ENCODE measurements around the gene PRELP. TPM values are rescaled to one million over a fixed set of nuclear protein-coding genes. Genes with fewer than 3 reads are reported as not detected.
"Not testable (repeated sequence)": the region's sequence is repeated elsewhere in the genome, so short reads cannot be mapped to it uniquely, and the experiment has no call there.

PRELP gene
- total RNA-seq, 3 donors from 2014 or later = 27.4 to 132 (median 42.0) TPM

- Histone ChIP-seq H3K9me3 (no peaks in the 10 kb centered on the region), H3K4me1 (peaks cover 16 to 37% of the 10 kb centered on the region in 2 donors), H3K27me3 (no peaks in the 10 kb centered on the region), H3K36me3 (no peaks in the 10 kb centered on the region), H3K4me3 (no peak overlapping the region), H3K27ac (peak overlapping the region; percentile 89 to 90)
- intact Hi-C loops (cut with DNase I; ENCODE audit: low total_unique reads) = no loop called here
- TF ChIP-seq POLR2AphosphoS5 (IDR thresholded peaks at IDR 0.05) (no peak), POLR2A (IDR thresholded peaks at IDR 0.05) (no peak), CTCF (IDR thresholded peaks at IDR 0.05) (no peak)
- DNase-seq (ENCODE audit: low spot score in 2 of 2) = peak in 1 of 2 donors; percentile 67
These were observed 11.4 kb upstream of the PRELP start for GRCh38 chr1:203464226-203464625.

DNA sequence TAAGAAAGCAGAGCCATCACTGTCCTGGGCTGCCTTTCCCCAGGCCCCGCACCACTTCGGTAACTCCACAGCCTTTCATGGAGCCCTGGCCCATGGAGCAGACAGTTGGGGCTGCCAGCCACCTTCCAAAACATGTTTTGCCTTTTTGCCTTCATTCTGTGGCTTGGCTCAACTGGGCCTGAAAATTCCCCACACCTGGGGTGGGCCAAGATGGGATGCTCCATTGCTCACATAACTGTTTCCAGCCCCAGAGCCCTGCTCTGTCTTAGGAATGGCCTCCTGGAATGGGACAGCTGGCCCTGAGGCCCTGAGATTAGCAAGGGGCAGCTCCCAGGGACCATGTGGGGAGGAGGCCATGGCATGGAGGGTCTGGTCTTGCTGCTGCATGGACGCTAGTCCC is 10.9 kb upstream of the PRELP start:
- peak in 1 of 2 donors; percentile 71 for DNase-seq (ENCODE audit: low spot score in 2 of 2)
- Histone ChIP-seq H3K36me3 (no peaks in the 10 kb centered on the region), H3K27me3 (no peaks in the 10 kb centered on the region), H3K4me3 (no peak overlapping the region), H3K9me3 (no peaks in the 10 kb centered on the region), H3K4me1 (peaks cover 16 to 37% of the 10 kb centered on the region in 2 donors), H3K27ac (peak overlapping the region; percentile 89 to 90)
- intact Hi-C loops (cut with DNase I; ENCODE audit: low total_unique reads) = no loop called here
- TF ChIP-seq POLR2AphosphoS5 (IDR thresholded peaks at IDR 0.05) = no peak
- no peak for TF ChIP-seq POLR2A (IDR thresholded peaks at IDR 0.05)
- TF ChIP-seq CTCF (IDR thresholded peaks at IDR 0.05) = no peak

GRCh38 chr1:203465146-203465798 is 10.3 kb upstream of the PRELP start:
- H3K36me3 ChIP-seq = no peaks in the 10 kb centered on the region
- no peaks in the 10 kb centered on the region for H3K27me3 ChIP-seq
- DNase-seq (ENCODE audit: low spot score in 2 of 2) = peak in 1 of 2 donors; percentile 72
- no peak for TF ChIP-seq POLR2AphosphoS5 (IDR thresholded peaks at IDR 0.05)
- TF ChIP-seq POLR2A (IDR thresholded peaks at IDR 0.05) = no peak
- no peak for TF ChIP-seq CTCF (IDR thresholded peaks at IDR 0.05)
- H3K9me3 ChIP-seq = no peaks in the 10 kb centered on the region
- H3K4me3 ChIP-seq = no peak overlapping the region
- intact Hi-C loops (cut with DNase I; ENCODE audit: low total_unique reads) = no loop called here
- peaks cover 16 to 37% of the 10 kb centered on the region in 2 donors for H3K4me1 ChIP-seq
- H3K27ac ChIP-seq = peak overlapping the region; percentile 89 to 90

- Histone ChIP-seq H3K27me3 (no peaks in the 10 kb centered on the region), H3K36me3 (no peaks in the 10 kb centered on the region), H3K9me3 (no peaks in the 10 kb centered on the region), H3K27ac (peak overlapping the region; percentile 89 to 90), H3K4me3 (no peak overlapping the region), H3K4me1 (peaks cover 16 to 37% of the 10 kb centered on the region in 2 donors)
- intact Hi-C loops (cut with DNase I; ENCODE audit: low total_unique reads) = no loop called here
- TF ChIP-seq POLR2AphosphoS5 (IDR thresholded peaks at IDR 0.05) = no peak
- DNase-seq (ENCODE audit: low spot score in 2 of 2) = no peak
These were observed 9.7 kb upstream of the PRELP start for GRCh38 chr1:203465948-203466347.

DNA sequence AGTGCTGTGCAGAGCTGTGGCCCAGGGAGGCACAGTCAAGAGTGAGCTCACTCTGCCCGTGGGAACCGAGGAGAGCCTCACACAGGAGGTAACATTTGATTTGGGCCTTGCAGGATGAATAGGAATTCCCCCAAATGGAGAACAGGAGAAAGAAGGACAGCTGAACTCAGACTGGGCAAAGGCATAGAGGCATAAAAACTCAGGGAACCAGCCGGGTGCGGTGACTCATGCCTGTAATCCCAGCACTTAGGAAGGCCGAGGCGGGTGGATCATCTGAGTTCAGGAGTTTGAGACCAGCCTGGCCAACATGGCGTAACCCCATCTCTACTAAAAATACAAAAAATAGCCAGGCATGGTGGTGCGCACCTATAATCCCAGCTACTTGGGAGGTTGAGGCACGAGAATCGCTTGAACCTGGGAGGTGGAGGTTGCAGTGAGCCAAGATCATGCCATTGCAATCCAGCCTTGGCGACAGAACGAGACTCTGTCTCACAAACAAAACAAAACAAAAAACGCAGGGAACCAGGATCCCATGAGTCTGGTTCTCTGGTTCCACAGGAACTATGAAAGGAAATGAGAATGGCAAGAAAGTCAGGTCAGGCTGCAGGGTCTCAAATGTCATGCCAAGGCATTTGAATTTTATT is 8.6 kb upstream of the PRELP start:
- Histone ChIP-seq H3K27ac (peak overlapping the region; percentile 89 to 90), H3K4me1 (peaks cover 16 to 37% of the 10 kb centered on the region in 2 donors)
- DNase-seq (ENCODE audit: low spot score in 2 of 2); H3K4me3 ChIP-seq; H3K9me3 ChIP-seq; intact Hi-C loops (cut with DNase I; ENCODE audit: low total_unique reads); H3K27me3 ChIP-seq; H3K36me3 ChIP-seq: not testable (repeated sequence)

DNA sequence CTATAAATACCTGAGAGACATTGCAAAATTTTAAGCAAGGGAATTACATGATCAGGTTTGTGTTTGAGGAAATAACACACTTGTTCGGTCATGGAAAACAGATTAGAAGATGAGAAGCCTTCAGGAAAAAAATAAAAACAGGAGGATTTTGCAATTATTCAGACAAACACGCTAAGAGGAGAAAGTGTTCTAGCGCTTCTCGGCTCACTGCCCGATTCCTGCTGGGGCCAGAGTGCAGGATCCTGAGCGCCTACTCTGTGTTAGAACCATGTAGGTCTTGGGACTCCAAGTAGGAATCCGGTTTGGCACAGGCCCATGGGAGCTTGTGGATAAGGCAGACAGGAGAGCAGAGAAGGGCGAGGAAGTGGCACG is 8.1 kb upstream of the PRELP start:
- Histone ChIP-seq H3K4me3 (no peak overlapping the region), H3K4me1 (peaks cover 16 to 37% of the 10 kb centered on the region in 2 donors)
- DNase-seq (ENCODE audit: low spot score in 2 of 2) = peak; percentile 68 to 84

More for the DNA sequence above, 8.1 kb upstream of the PRELP start:
- H3K36me3 ChIP-seq = no peaks in the 10 kb centered on the region
- TF ChIP-seq CTCF (IDR thresholded peaks at IDR 0.05) (no peak), POLR2A (IDR thresholded peaks at IDR 0.05) (no peak), POLR2AphosphoS5 (IDR thresholded peaks at IDR 0.05) (peak in 2 of 3 donors; percentile 34 to 37)
- H3K9me3 ChIP-seq = no peaks in the 10 kb centered on the region
- H3K27ac ChIP-seq = peak overlapping the region; percentile 89 to 90
- no peaks in the 10 kb centered on the region for H3K27me3 ChIP-seq
- intact Hi-C loops (cut with DNase I; ENCODE audit: low total_unique reads) = no loop called here

All from breast epithelium (tissue), 4 donors.